ENCODE measurements around the gene FAM131B.
"Not testable (repeated sequence)": the region's sequence is repeated elsewhere in the genome, so short reads cannot be mapped to it uniquely, and the experiment has no call there.

FAM131B gene

GRCh38 chr7:143362131-143363015 is at the start of gene FAM131B:
Gene FAM131B, minus strand, starts transcription at chr7:143362713. Its CDS starts 110 bp downstream, at chr7:143362603.
- no peak for DNase-seq (ENCODE audit: low read depth in 4 of 4, low spot score in 1 of 4)

- DNase-seq (ENCODE audit: low read depth in 4 of 4, low spot score in 1 of 4), result no peak
These were observed 49.6 kb upstream of the FAM131B start for GRCh38 chr7:143411976-143412708.

GRCh38 chr7:143410521-143411004 is 48.0 kb upstream of the FAM131B start:
- no peak for DNase-seq (ENCODE audit: low read depth in 4 of 4, low spot score in 1 of 4)

GRCh38 chr7:143408686-143409561 is 46.4 kb upstream of the FAM131B start, which contains the start of gene EPHA1:
Gene EPHA1, minus strand, starts transcription at chr7:143408856. Its CDS starts 51 bp downstream, at chr7:143408805.
- DNase-seq (ENCODE audit: low read depth in 4 of 4, low spot score in 1 of 4), result peak in 1 of 4 experiments; percentile 7

GRCh38 chr7:143408252-143408685 is 45.8 kb upstream of the FAM131B start:
- DNase-seq (ENCODE audit: low read depth in 4 of 4, low spot score in 1 of 4), result no peak

- DNase-seq (ENCODE audit: low read depth in 4 of 4, low spot score in 1 of 4), result no peak
These were observed 45.1 kb upstream of the FAM131B start for GRCh38 chr7:143407287-143408251.

GRCh38 chr7:143406002-143406357 is 43.5 kb upstream of the FAM131B start:
- DNase-seq (ENCODE audit: low read depth in 4 of 4, low spot score in 1 of 4), result no peak

GRCh38 chr7:143405173-143406001 is 42.9 kb upstream of the FAM131B start:
- DNase-seq (ENCODE audit: low read depth in 4 of 4, low spot score in 1 of 4), result no peak

- not testable (repeated sequence) for DNase-seq (ENCODE audit: low read depth in 4 of 4, low spot score in 1 of 4)
These were observed 39.7 kb upstream of the FAM131B start for GRCh38 chr7:143402233-143402632.

GRCh38 chr7:143401265-143401664 is 38.8 kb upstream of the FAM131B start:
- DNase-seq (ENCODE audit: low read depth in 4 of 4, low spot score in 1 of 4), result no peak

GRCh38 chr7:143399642-143400041 is 37.1 kb upstream of the FAM131B start:
- DNase-seq (ENCODE audit: low read depth in 4 of 4, low spot score in 1 of 4), result no peak

GRCh38 chr7:143399151-143399550 is 36.6 kb upstream of the FAM131B start:
- no peak for DNase-seq (ENCODE audit: low read depth in 4 of 4, low spot score in 1 of 4)

GRCh38 chr7:143398616-143399015 is 36.1 kb upstream of the FAM131B start:
- DNase-seq (ENCODE audit: low read depth in 4 of 4, low spot score in 1 of 4), result no peak

GRCh38 chr7:143397710-143398530 is 35.4 kb upstream of the FAM131B start:
- DNase-seq (ENCODE audit: low read depth in 4 of 4, low spot score in 1 of 4), result no peak

- no peak for DNase-seq (ENCODE audit: low read depth in 4 of 4, low spot score in 1 of 4)
These were observed 34.4 kb upstream of the FAM131B start for GRCh38 chr7:143396625-143397556.

GRCh38 chr7:143396182-143396581 is 33.7 kb upstream of the FAM131B start:
- no peak for DNase-seq (ENCODE audit: low read depth in 4 of 4, low spot score in 1 of 4)

Data from stimulated activated CD4-positive, alpha-beta T cell treated with anti-CD3 and anti-CD28 coated beads, Interleukin-1b, Interleukin-23, amount 100 ng/mL, for 24 hours (primary cell).